GM10266 (cell line): ENCODE measurements around the gene MLLT10.

ENCODE experiments used
- DNase-seq: peaks from one replicate; pipeline ENCODE4 v3.0.0; 2012; ENCODE audit errors: extremely low spot score
- CTCF ChIP-seq: IDR thresholded peaks from 2 replicates; pipeline ENCODE4 v1.5.1; 2012; ENCODE audit warnings: mild to moderate bottlenecking, low read depth; ENCODE audit not compliant: control insufficient read depth, insufficient read depth; ENCODE audit errors: missing control alignments

Gene MLLT10

GRCh38 chr10:21533467-21534279 lies at the start of gene MLLT10:
MLLT10 (plus strand) TSS chr10:21534232; CDS start chr10:21534645, 413 bp downstream.
- DNase-seq, result peak; percentile 97
- TF ChIP-seq CTCF, result no peak

DNA sequence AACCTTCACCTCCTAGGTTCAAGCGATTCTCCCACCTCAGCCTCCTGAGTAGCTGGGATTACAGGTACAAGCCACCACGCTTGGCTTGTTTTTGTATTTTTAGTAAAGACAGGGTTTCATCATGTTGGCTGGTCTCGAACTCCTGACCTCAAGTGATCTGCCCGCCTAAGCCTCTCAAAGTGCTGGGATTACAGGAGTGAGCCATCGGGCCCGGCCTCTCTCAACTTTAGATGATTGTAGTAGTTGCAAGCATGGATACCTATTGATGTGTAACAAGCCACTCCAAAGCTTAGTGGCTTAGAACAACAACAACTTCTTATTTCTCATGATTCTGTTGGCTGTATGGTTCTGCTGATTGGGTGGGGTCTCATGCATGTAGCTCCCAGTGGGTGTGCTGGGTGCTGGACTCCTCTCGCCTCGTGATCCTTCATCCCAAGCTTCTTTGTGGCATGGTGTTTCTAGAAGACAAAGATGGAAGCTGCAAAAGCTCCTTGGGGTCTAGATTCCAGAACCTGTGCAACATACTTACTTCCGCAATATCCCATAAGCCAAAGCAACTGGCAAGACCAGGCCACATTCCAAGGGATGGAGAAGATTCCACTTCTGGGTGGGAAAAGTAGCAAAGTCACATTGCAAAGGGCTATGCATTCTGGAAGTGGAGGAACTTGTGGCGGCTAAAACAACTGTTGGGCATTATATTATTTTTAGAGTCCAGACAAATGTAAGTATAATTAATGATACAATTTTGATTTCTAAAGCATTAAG lies 46.4 kb upstream of the MLLT10 start:
- no peak for TF ChIP-seq CTCF
- DNase-seq, result no peak

GRCh38 chr10:21488246-21488956 lies 45.6 kb upstream of the MLLT10 start:
- no peak for TF ChIP-seq CTCF
- DNase-seq, result no peak

GRCh38 chr10:21488957-21489446 lies 45.0 kb upstream of the MLLT10 start:
- TF ChIP-seq CTCF, result no peak
- no peak for DNase-seq

DNA sequence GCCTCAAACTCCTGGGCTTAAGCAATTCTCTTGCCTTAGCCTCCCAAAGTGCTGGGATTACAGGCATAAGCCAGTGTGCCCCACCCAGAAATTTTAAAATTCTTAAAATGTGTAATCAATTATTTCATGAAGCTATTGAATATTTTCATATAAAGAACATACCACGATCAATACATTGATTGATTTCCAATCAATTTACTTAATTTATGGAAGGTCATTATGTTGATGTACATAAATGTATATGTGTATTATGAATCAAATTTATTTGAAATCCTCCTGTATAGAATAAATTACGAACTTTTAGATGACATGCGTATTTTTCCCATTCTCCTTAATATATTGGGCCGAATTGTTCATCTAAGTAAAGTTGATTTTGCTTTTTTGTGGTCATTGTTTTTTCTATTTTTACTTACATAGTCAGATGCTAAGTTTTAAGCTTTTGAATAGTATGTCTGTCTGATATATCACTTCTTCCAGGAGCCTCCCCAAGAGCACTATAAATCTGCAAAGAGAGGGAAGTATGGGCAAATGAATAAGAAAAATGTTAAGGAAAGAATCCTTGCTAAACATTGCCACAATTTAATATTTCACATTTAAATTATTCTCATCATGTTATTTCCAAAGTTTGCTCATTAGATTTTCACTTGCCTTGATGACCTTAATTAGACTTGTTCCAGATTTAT lies 43.9 kb upstream of the MLLT10 start:
- DNase-seq, result no peak

More for the DNA sequence above, 43.9 kb upstream of the MLLT10 start:
- TF ChIP-seq CTCF, result no peak
